Cardiac fibroblast (primary cell): ENCODE results near the gene GCK.

ENCODE experiments used
- DNase-seq, 2 donors: peaks; one replicate each; pipeline versions ENCODE4 v3.0.0 to v3.0.0-alpha.2; 2010; ENCODE audit warnings: low read depth in 2 of 2
- H3K4me3 ChIP-seq, 2 donors: replicated peaks in 1 of 2; 1 replicate in 1 of 2; 2 replicates in 1 of 2; pipeline ENCODE4 v1.5.1; 2011; ENCODE audit warnings: low read depth in 2 of 2, low read length in 2 of 2, mild to moderate bottlenecking in 2 of 2, moderate library complexity in 1 of 2
- TF ChIP-seq, protein P1 (sequence below): IDR thresholded peaks from one replicate; pipeline ENCODE4 v1.5.1; 2011; ENCODE audit warnings: low read depth, mild to moderate bottlenecking, low read length, inconsistent platforms

Gene GCK

DNA sequence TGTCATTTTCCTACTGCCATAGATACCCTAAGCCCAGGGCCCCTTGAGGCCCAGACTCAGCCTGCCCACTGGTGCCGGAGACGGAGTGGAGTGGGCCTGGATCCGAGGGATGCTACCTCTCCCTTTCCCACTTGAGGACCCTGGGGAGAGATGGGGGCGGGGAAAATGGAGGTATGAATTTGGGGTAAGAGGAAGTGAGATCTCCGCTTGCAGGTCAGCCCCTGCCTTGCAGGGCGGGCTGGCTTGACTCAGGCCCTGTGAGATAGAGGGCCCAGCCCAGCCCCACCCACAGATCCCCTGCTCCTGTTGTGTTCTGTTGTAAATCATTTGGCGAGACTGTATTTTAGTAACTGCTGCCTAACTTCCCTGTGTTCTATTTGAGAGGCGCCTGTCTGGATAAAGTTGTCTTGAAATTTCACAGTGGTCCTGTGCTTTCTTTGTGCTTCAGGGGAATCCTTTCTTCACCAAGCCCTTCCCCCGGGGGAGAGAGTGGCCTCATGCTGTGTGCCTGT, 24.7 kb upstream of the GCK start:
- TF ChIP-seq, protein P1, sequence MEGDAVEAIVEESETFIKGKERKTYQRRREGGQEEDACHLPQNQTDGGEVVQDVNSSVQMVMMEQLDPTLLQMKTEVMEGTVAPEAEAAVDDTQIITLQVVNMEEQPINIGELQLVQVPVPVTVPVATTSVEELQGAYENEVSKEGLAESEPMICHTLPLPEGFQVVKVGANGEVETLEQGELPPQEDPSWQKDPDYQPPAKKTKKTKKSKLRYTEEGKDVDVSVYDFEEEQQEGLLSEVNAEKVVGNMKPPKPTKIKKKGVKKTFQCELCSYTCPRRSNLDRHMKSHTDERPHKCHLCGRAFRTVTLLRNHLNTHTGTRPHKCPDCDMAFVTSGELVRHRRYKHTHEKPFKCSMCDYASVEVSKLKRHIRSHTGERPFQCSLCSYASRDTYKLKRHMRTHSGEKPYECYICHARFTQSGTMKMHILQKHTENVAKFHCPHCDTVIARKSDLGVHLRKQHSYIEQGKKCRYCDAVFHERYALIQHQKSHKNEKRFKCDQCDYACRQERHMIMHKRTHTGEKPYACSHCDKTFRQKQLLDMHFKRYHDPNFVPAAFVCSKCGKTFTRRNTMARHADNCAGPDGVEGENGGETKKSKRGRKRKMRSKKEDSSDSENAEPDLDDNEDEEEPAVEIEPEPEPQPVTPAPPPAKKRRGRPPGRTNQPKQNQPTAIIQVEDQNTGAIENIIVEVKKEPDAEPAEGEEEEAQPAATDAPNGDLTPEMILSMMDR = no peak
- no peak overlapping the region for H3K4me3 ChIP-seq
- no peak for DNase-seq

DNA sequence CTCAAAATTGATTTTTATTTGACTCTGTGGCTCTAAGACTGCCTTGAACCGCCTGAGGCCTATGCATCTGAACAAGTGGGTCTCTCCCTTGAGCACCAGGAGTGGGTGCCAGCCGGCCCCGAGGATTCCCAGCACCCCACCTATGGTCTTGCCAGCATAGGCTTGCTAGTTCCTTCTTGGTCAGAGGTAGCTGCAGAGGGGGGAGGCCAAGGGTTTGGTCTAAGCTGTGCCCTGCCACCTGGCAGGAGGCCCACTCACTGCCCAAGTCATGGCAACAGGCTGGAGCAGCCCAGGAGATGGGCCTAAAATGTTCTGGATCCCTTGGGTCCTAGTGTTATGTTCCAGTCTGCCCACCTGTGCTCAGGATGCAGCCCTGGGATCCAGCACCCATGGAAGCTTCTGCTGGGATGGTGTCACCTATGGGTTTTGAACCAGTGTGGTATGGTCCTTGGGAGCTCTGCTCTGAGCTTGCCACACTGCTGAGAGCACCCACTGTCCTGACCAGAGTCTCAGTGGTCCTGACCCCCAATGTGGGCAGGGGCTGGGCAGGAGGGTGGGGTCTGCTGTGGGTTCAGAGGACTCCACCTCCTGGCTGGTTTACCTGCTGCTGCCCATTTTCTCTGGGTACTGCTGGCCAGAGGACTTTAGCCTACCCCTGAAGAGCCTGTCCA, 24.1 kb upstream of the GCK start:
- no peak for DNase-seq
- H3K4me3 ChIP-seq = no peak overlapping the region
- TF ChIP-seq, protein P1 = no peak

DNA sequence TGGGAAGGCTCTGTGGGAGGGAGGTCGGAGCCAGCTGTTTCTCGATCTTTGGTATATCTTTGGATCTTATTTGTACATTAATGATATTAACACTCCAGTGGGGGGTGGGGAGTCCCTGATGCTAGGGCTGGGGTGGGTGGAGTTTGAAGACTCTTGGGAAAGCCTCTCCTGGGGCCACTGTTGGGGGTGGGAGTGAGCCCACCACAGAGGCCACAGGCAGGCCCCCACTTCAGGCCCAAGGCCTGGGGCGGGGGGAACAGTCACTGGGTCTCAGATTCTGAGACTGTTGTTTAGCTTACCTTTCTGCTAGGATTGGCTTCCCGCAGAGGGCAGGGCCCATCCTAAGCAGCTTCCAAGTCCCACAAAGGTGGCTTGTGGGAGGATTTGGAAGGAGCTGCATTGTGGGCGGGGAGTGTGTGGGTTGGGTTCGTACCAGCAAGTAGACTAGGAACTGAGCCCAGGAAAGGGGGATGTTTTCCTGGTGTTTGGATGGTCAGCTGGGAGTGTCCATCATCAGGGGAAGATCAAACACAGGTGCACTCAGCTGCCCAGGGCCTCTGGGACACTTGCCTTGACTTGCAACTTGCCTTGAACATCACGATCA, 23.4 kb upstream of the GCK start:
- no peak for DNase-seq
- no peak overlapping the region for H3K4me3 ChIP-seq
- TF ChIP-seq, protein P1 = no peak

DNA sequence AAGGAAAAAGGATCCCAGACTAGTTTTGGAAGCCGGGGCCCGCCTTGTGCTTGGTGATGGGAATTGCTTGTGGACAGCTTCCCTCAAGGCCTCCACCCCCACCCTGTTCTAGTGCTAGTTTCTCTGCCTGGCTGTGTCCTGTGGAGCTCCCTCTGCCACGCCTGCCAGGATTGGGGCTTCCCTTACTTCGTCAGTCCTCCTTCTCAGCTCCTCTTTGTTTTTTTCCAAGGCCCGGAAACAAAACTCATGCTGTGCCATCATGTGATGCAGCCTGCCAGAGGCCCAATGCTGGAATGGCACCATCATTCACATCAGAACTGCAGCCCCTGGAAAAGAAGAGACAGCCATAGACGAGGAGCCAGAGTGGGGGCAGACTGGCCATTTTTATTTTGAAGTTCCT, 22.8 kb upstream of the GCK start:
- no peak for DNase-seq
- TF ChIP-seq, protein P1 = no peak
- H3K4me3 ChIP-seq = no peak overlapping the region

DNA sequence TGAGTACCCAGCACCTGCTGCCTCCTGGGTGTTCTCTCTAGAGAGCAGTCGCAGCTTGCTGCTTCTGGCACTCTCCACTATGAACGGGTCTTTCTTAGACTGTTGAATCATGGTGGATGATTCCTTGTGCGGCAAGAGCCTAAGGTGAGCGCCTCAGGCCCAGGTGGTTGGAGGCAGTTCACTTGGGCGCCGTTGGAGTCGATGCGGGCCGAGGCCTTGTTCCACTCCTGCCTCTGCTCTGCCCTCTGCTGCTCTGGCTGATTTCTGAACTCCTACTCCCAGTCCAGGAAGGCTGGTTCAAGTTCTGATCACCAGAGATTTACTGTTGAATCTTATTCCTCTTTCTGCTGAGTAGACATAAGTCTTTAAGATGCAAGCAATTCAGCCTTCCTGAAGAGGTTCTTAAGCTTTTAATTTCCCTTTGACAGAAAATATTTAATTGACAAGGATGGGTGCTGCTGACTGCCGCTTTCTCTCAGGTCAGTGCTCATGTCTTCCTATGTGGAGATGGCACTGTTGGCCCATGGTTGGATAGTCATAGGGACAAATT, 22.0 kb upstream of the GCK start:
- no peak overlapping the region for H3K4me3 ChIP-seq
- no peak for DNase-seq
- TF ChIP-seq, protein P1 = no peak

DNA sequence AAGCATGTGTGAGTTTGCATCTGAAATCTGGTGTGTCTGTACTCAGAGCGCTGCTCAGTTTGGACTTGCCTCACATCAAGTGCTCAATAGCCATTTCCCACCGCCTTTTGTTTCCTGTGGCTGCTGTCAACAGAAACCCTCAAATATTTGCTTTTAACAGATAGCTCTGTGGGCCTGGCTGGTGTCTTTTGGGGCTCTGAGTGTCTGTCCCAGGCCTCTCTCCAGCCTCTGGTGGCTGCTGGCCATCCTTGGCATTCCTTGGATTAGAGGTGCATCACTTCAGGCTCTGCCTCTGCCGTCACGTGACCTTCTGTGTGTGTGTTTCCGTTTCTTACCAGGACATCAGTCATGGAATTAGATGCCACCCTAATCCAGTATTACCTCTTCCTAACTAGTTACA, 20.9 kb upstream of the GCK start:
- no peak overlapping the region for H3K4me3 ChIP-seq
- TF ChIP-seq, protein P1 = no peak
- no peak for DNase-seq
